Activated T-cell treated with anti-CD3 and anti-CD28 coated beads for 4 hours (primary cell): ENCODE data around the gene MPRIP.

ENCODE experiments used
- DNase-seq: peaks from one replicate; pipeline ENCODE4 v3.0.0-alpha.2; 2020

The MPRIP gene

GRCh38 chr17:17221329-17221728 is 179.1 kb downstream of the MPRIP start:
- DNase-seq, result no peak

GRCh38 chr17:17223736-17224135 is 181.5 kb downstream of the MPRIP start:
- no peak for DNase-seq

GRCh38 chr17:17224137-17224536 is 181.9 kb downstream of the MPRIP start:
- DNase-seq, result no peak

GRCh38 chr17:17225901-17226300 is 183.6 kb downstream of the MPRIP start:
- DNase-seq, result no peak

- DNase-seq, result no peak
Observed at GRCh38 chr17:17226451-17227265, 184.4 kb downstream of the MPRIP start.

GRCh38 chr17:17227608-17228520 is 185.6 kb downstream of the MPRIP start:
- no peak for DNase-seq

GRCh38 chr17:17228521-17229279 is 186.4 kb downstream of the MPRIP start:
- no peak for DNase-seq

GRCh38 chr17:17229416-17230384 is 187.4 kb downstream of the MPRIP start:
- no peak for DNase-seq

GRCh38 chr17:17231621-17232302 is 189.5 kb downstream of the MPRIP start:
- DNase-seq, result no peak

- no peak for DNase-seq
Observed at GRCh38 chr17:17232303-17232621, 190.0 kb downstream of the MPRIP start.

GRCh38 chr17:17235212-17236174 is 193.2 kb downstream of the MPRIP start:
- DNase-seq, result no peak

GRCh38 chr17:17236295-17237025 is 194.2 kb downstream of the MPRIP start:
- no peak for DNase-seq

GRCh38 chr17:17237026-17237799 is 195.0 kb downstream of the MPRIP start, which contains the start of gene FLCN:
TSS of gene FLCN (minus strand) at chr17:17237168. CDS start at chr17:17228137, 9,031 bp downstream.
- DNase-seq, result peak; percentile 84

GRCh38 chr17:17239832-17240231 is 197.6 kb downstream of the MPRIP start:
- DNase-seq, result no peak

- no peak for DNase-seq
Observed at GRCh38 chr17:17241656-17242055, 199.4 kb downstream of the MPRIP start.

- DNase-seq, result no peak
Observed at GRCh38 chr17:17242246-17242645, 200.0 kb downstream of the MPRIP start.
